HG02642 (cell line): ENCODE measurements around the gene ENOX1.

Source experiments
- ATAC-seq: cut with Tn5 transposase; IDR thresholded peaks from one replicate; pipeline ENCODE4 v1.9.1; 2021; ENCODE audit warnings: mild to moderate bottlenecking; ENCODE audit not compliant: unreplicated experiment, poor library complexity

Gene ENOX1

GRCh38 chr13:43343645-43344044 is 443.1 kb downstream of the ENOX1 start:
- no peak for ATAC-seq

GRCh38 chr13:43339805-43340550 is 446.8 kb downstream of the ENOX1 start:
- ATAC-seq = no peak

GRCh38 chr13:43339145-43339804 is 447.5 kb downstream of the ENOX1 start:
- ATAC-seq = no peak

- ATAC-seq = no peak
These were observed 451.0 kb downstream of the ENOX1 start for GRCh38 chr13:43335764-43336163.

GRCh38 chr13:43333176-43333575 is 453.6 kb downstream of the ENOX1 start:
- ATAC-seq = no peak

GRCh38 chr13:43331672-43332071 is 455.1 kb downstream of the ENOX1 start:
- ATAC-seq = no peak

- no peak for ATAC-seq
These were observed 457.1 kb downstream of the ENOX1 start for GRCh38 chr13:43329702-43330101.

- no peak for ATAC-seq
These were observed 457.9 kb downstream of the ENOX1 start for GRCh38 chr13:43328907-43329306.

GRCh38 chr13:43326100-43326499 is 460.7 kb downstream of the ENOX1 start:
- no peak for ATAC-seq

- ATAC-seq = no peak
These were observed 461.1 kb downstream of the ENOX1 start for GRCh38 chr13:43325636-43326035.

GRCh38 chr13:43324129-43324528 is 462.6 kb downstream of the ENOX1 start:
- ATAC-seq = no peak

GRCh38 chr13:43319617-43320444 is 466.9 kb downstream of the ENOX1 start:
- ATAC-seq = no peak

GRCh38 chr13:43316946-43317353 is 469.8 kb downstream of the ENOX1 start:
- ATAC-seq = no peak

GRCh38 chr13:43316281-43316680 is 470.5 kb downstream of the ENOX1 start:
- no peak for ATAC-seq

- ATAC-seq = no peak
These were observed 471.2 kb downstream of the ENOX1 start for GRCh38 chr13:43315522-43315921.

- ATAC-seq = no peak
These were observed 477.5 kb downstream of the ENOX1 start for GRCh38 chr13:43309311-43309710.

GRCh38 chr13:43307921-43308433 is 478.8 kb downstream of the ENOX1 start:
- ATAC-seq = peak; percentile 79

GRCh38 chr13:43307221-43307920 is 479.4 kb downstream of the ENOX1 start:
- ATAC-seq = no peak

- no peak for ATAC-seq
These were observed 480.4 kb downstream of the ENOX1 start for GRCh38 chr13:43306372-43306771.

- no peak for ATAC-seq
These were observed 481.4 kb downstream of the ENOX1 start for GRCh38 chr13:43305416-43305815.
